ENCODE results near the gene SLC35F6. TPM values are rescaled to one million over a fixed set of nuclear protein-coding genes. Genes with fewer than 3 reads are reported as not detected.

The SLC35F6 gene
- polyA plus RNA-seq, 1 donor (not counting 4 experiments of a cell fraction or from before 2014, with no cell fraction given) = 25.7 TPM

DNA sequence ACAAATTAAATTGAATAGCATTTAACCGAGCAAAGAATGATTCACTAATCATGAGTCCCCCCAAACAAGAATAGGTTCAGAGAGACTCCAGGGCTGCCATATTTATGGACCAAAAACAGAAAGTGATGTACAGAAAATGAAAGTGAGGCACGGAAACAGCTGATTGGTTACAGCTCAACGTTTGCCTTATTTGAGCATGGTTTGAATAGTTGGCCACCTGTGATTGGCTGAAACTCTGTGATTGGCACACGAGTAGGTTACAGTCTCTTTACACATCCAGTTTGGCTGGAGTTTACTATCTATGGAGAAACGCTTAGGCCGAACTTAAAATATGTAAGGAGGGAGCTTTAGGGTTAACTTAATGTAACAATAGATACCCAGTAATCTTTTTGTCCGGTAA is 56.8 kb downstream of the SLC35F6 start:
- DNase-seq (ENCODE audit: low read depth, low spot score) (no peak), FAIRE-seq (no peak)
- TF ChIP-seq CTCF (optimal IDR thresholded peaks at IDR 0.05 in 1 of 3, IDR thresholded peaks at IDR 0.05 in 1 of 3, conservative IDR thresholded peaks at IDR 0.05 in 1 of 3; ENCODE audit: extremely low read depth in 1 of 3, insufficient read depth in 2 of 3, low read length in 3 of 3) (no peak), EZH2 (IDR thresholded peaks at IDR 0.05; ENCODE audit: low read length) (no peak)
- Histone ChIP-seq H2AFZ (ENCODE audit: control insufficient read depth, low read length) (no peak overlapping the region), H3K4me2 (ENCODE audit: control insufficient read depth, extremely low read depth, insufficient read depth, low read depth, low read length) (no peak overlapping the region), H3K9me3 (ENCODE audit: control insufficient read depth, low read depth, low read length) (no peaks in the 10 kb centered on the region), H3K4me1 (ENCODE audit: control insufficient read depth, extremely low read depth, insufficient read depth, low read length) (no peaks in the 10 kb centered on the region), H3K4me3 (ENCODE audit: control insufficient read depth in 2 of 3, extremely low read depth in 1 of 3, insufficient read depth in 2 of 3, low read depth in 1 of 3, low read length in 3 of 3) (no peak overlapping the region), H3K36me3 (ENCODE audit: control insufficient read depth in 2 of 2, extremely low read depth in 1 of 2, insufficient read depth in 2 of 2, low read length in 2 of 2) (no peaks in the 10 kb centered on the region), H3K27me3 (ENCODE audit: control insufficient read depth, extremely low read depth, insufficient read depth, low read length) (peaks cover 4% of the 10 kb centered on the region), H3K79me2 (ENCODE audit: control insufficient read depth, insufficient read depth, low read length) (no peaks in the 10 kb centered on the region), H4K20me1 (ENCODE audit: control insufficient read depth, extremely low read depth, insufficient read depth, low read length) (no peaks in the 10 kb centered on the region), H3K27ac (ENCODE audit: control insufficient read depth, insufficient read depth, low read length) (no peak overlapping the region), H3K9ac (ENCODE audit: control insufficient read depth, extremely low read depth, insufficient read depth, low read length) (no peak overlapping the region), H3K9me1 (ENCODE audit: control insufficient read depth, extremely low read depth, insufficient read depth, low read length) (no peaks in the 10 kb centered on the region)
- dilution Hi-C loops (cut with MboI; ENCODE audit: extremely low pct_ligation_motif_present, low sequenced_read_pairs) = no loop called here

DNA sequence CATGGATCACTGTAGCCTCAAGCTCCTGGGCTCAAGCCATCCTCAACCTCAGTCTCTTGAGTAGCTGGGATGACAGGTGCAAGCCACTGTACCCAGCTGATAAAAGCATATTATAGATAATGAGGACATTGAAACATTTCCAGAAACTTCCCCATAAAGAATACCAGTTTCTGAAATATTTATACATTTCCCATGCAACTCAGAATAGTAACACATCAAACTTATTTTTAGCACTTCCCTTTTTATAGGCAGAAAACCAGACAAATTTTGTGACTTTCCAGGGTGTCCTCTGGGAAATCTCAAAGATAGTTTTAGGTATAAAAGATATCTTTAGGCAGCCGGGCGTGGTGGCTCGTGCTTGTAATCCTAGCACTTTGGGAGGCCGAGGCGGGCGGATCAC is 58.8 kb downstream of the SLC35F6 start:
- Histone ChIP-seq H3K9ac (ENCODE audit: control insufficient read depth, extremely low read depth, insufficient read depth, low read length) (no peak overlapping the region), H3K4me2 (ENCODE audit: control insufficient read depth, extremely low read depth, insufficient read depth, low read depth, low read length) (no peak overlapping the region), H3K9me3 (ENCODE audit: control insufficient read depth, low read depth, low read length) (no peaks in the 10 kb centered on the region), H3K27me3 (ENCODE audit: control insufficient read depth, extremely low read depth, insufficient read depth, low read length) (peaks cover 4% of the 10 kb centered on the region), H3K27ac (ENCODE audit: control insufficient read depth, insufficient read depth, low read length) (no peak overlapping the region), H3K4me1 (ENCODE audit: control insufficient read depth, extremely low read depth, insufficient read depth, low read length) (no peaks in the 10 kb centered on the region), H2AFZ (ENCODE audit: control insufficient read depth, low read length) (no peak overlapping the region), H3K79me2 (ENCODE audit: control insufficient read depth, insufficient read depth, low read length) (no peaks in the 10 kb centered on the region), H4K20me1 (ENCODE audit: control insufficient read depth, extremely low read depth, insufficient read depth, low read length) (no peaks in the 10 kb centered on the region), H3K36me3 (ENCODE audit: control insufficient read depth in 2 of 2, extremely low read depth in 1 of 2, insufficient read depth in 2 of 2, low read length in 2 of 2) (no peaks in the 10 kb centered on the region), H3K4me3 (ENCODE audit: control insufficient read depth in 2 of 3, extremely low read depth in 1 of 3, insufficient read depth in 2 of 3, low read depth in 1 of 3, low read length in 3 of 3) (no peak overlapping the region), H3K9me1 (ENCODE audit: control insufficient read depth, extremely low read depth, insufficient read depth, low read length) (no peaks in the 10 kb centered on the region)
- TF ChIP-seq EZH2 (IDR thresholded peaks at IDR 0.05; ENCODE audit: low read length) = no peak
- TF ChIP-seq CTCF (optimal IDR thresholded peaks at IDR 0.05 in 1 of 3, IDR thresholded peaks at IDR 0.05 in 1 of 3, conservative IDR thresholded peaks at IDR 0.05 in 1 of 3; ENCODE audit: extremely low read depth in 1 of 3, insufficient read depth in 2 of 3, low read length in 3 of 3) = no peak
- DNase-seq (ENCODE audit: low read depth, low spot score) (no peak), FAIRE-seq (no peak)
- dilution Hi-C loops (cut with MboI; ENCODE audit: extremely low pct_ligation_motif_present, low sequenced_read_pairs) = no loop called here

Other genes with a start within 250 kb of the SLC35F6 start
- gene CIB4, start 122.9 kb upstream of the SLC35F6 start, polyA plus RNA-seq = not detected in 3 replicates
- gene KCNK3, start 71.6 kb upstream of the SLC35F6 start, polyA plus RNA-seq = not detected in 3 replicates
- gene CENPA, start 21.8 kb downstream of the SLC35F6 start, polyA plus RNA-seq = 2.3 to 13.7 TPM (median 12.4 TPM) in 3 replicates
- not detected in 3 replicates for gene DPYSL5, start 83.8 kb downstream of the SLC35F6 start, polyA plus RNA-seq
- gene MAPRE3, start 206.4 kb downstream of the SLC35F6 start, polyA plus RNA-seq = 12.6 to 16.5 TPM (median 15.0 TPM) in 3 replicates

All from keratinocyte (primary cell).